ENCODE results near the gene MRPL51. TPM values are rescaled to one million over a fixed set of nuclear protein-coding genes. Genes with fewer than 3 reads are reported as not detected.

MRPL51 gene
- total and polyA plus RNA-seq, 10 of the 15 experiments (the other 5 are each of a cell fraction or from before 2014, with no cell fraction given): 137 to 1,202 (median 267) TPM

GRCh38 chr12:6532927-6533652, 40.0 kb upstream of the MRPL51 start:
- no TSS peak for BruUV-seq (replicated peaks)
- H3K27me3 ChIP-seq (replicated peaks in 1 of 2; ENCODE audit: control insufficient read depth in 2 of 2, insufficient read depth in 2 of 2, low read length in 1 of 2): no peaks in the 10 kb centered on the region
- DNase-seq (ENCODE audit: low read depth, low spot score) (no peak), FAIRE-seq (no peak), ATAC-seq (peak; percentile 33)
- H3K36me3 ChIP-seq (ENCODE audit: control insufficient read depth in 2 of 2, insufficient read depth in 2 of 2, low read length in 1 of 2): peaks cover 48% of the 10 kb centered on the region in 2 experiments
- H3K4me1 ChIP-seq (ENCODE audit: control insufficient read depth, insufficient read depth, low read length): peaks cover 20% of the 10 kb centered on the region
- WGBS (ENCODE audit: insufficient coverage, insufficient replicate concordance, low lambda C conversion rate, missing lambda C conversion rate): under 1% methylated on average over 14 of the region's 14 CpGs
- peak overlapping the region; percentile 95 for H3K9ac ChIP-seq (ENCODE audit: control insufficient read depth, insufficient read depth, low read length)
- peak overlapping the region; percentile 88 for H2AFZ ChIP-seq (ENCODE audit: control insufficient read depth, low read depth, low read length)
- H3K9me3 ChIP-seq (replicated peaks; ENCODE audit: control insufficient read depth, insufficient read depth, low read length): no peaks in the 10 kb centered on the region
- in situ Hi-C loops (cut with MboI): loop anchor here (5.0 kb wide), 2 partner anchors 36 to 106 kb away; no protein-coding TSS in a partner anchor
- POLR2A ChIA-PET: interaction anchor here (0.5 to 2.2 kb wide), 14 partner anchors 9 to 189 kb away, joined by 3 to 11 read pairs (median 3); partner anchors contain the start of genes MRPL51 and TAPBPL
- RAD21 ChIA-PET (ENCODE audit: unreplicated experiment): interaction anchor here (0.8 to 2.0 kb wide), 14 partner anchors 21 to 319 kb away, joined by 3 to 9 read pairs (median 3); partner anchors contain the start of genes MRPL51, TAPBPL, USP5 and VAMP1
- peak; percentile 21; the same call in 1 of the 2 replicates for TF ChIP-seq SIN3A (IDR thresholded peaks at IDR 0.05; ENCODE audit: low read depth, low read length)
- no peak for TF ChIP-seq RAD21 (IDR thresholded peaks at IDR 0.05; ENCODE audit: insufficient read depth, low read depth, low read length)
- TF ChIP-seq POLR2AphosphoS2 (IDR thresholded peaks at IDR 0.05; ENCODE audit: low read depth, low read length): peak; percentile 66; the same call in 1 of the 2 replicates
- TF ChIP-seq HDGF (IDR thresholded peaks at IDR 0.05): 0 out of 2 replicates have a peak, but pooled peaks have one; percentile 32
- TF ChIP-seq MXI1 (IDR thresholded peaks at IDR 0.05; ENCODE audit: low read depth, low read length): no peak
- no peak for TF ChIP-seq USF1 (IDR thresholded peaks at IDR 0.05; ENCODE audit: borderline replicate concordance, extremely low read length, insufficient read depth, low read depth, low read length)
- peak; percentile 54; the same call in 1 of the 2 replicates for TF ChIP-seq SPI1 (IDR thresholded peaks at IDR 0.05; ENCODE audit: borderline replicate concordance, insufficient read depth, low read depth, low read length)
- no peak for TF ChIP-seq SMAD5 (IDR thresholded peaks at IDR 0.05; ENCODE audit: low read depth)
- CTCF ChIA-PET: interaction anchor here (0.7 to 2.3 kb wide), 6 partner anchors 7 to 403 kb away, joined by 3 to 11 read pairs (median 5); no protein-coding TSS in a partner anchor
- H3K4me2 ChIP-seq (ENCODE audit: control insufficient read depth, insufficient read depth): peak overlapping the region; percentile 100
- H3K79me2 ChIP-seq (ENCODE audit: control insufficient read depth, insufficient read depth, low read length): peaks cover 67% of the 10 kb centered on the region
- H3K27ac ChIP-seq (ENCODE audit: control insufficient read depth, insufficient read depth): peak overlapping the region; percentile 98
- SMC1A ChIA-PET (ENCODE audit: uncharacterized antibody, unreplicated experiment): interaction anchor here (1.1 to 1.8 kb wide), 6 partner anchors 16 to 197 kb away, joined by 3 to 8 read pairs (median 4); partner anchors contain the start of gene TAPBPL
- H4K20me1 ChIP-seq (ENCODE audit: control insufficient read depth, insufficient read depth): peaks cover 20% of the 10 kb centered on the region
- peak overlapping the region; percentile 83 for H3K4me3 ChIP-seq
- intact Hi-C loops (cut with micrococcal nuclease; ENCODE audit: unreplicated experiment): loop anchor here (5.0 kb wide), 2 partner anchors 41 to 196 kb away; partner anchors contain the start of genes MRPL51 and NCAPD2

All from GM12878 (cell line).